H1 (cell line): Measurements from ENCODE around the gene SLC9A3. TPM values are rescaled to one million over a fixed set of nuclear protein-coding genes. Genes with fewer than 3 reads are reported as not detected.

Experiments
- CTCF ChIA-PET: fragments of 300-600 bp; sonication (Branson Sonifier 250); formaldehyde crosslinking; loops from one replicate; lab custom pipeline; 2021; ENCODE audit not compliant: partially characterized antibody; lab: Charles Lee
- POLR2A ChIA-PET: fragments of 300-600 bp; sonication (Branson Sonifier 250); formaldehyde crosslinking; loops from one replicate; lab custom pipeline; 2021; ENCODE audit warnings: inconsistent platforms; ENCODE audit not compliant: partially characterized antibody; lab: Charles Lee
- DNase-seq, 2 experiments: peaks; one replicate each; pipeline versions ENCODE4 v3.0.0 to v3.0.0-alpha.2; 2010 to 2022; ENCODE audit warnings: low spot score in 2 of 2, low read depth in 1 of 2, mixed read lengths in 1 of 2
- FAIRE-seq: peaks from 2 replicates; lab custom pipeline; 2011; peaks lifted over from hg19 to GRCh38; lab: Jason Lieb, UNC
- H2AFZ ChIP-seq: 2 replicates; pipeline ENCODE4 v1.8.1; 2012; ENCODE audit warnings: low read length, inconsistent platforms
- H2AK5ac ChIP-seq: 2 replicates; pipeline ENCODE4 v1.6.1; 2013; ENCODE audit warnings: low read depth, low read length
- H2BK120ac ChIP-seq: replicated peaks from 2 replicates; pipeline ENCODE3; 2013; ENCODE audit warnings: low read depth, low read length, inconsistent platforms
- H2BK12ac ChIP-seq: 2 replicates; pipeline ENCODE4 v1.6.1; 2013; ENCODE audit warnings: low read depth, low read length
- H2BK15ac ChIP-seq: 2 replicates; pipeline ENCODE4 v1.6.1; 2013; ENCODE audit warnings: low read length
- H2BK20ac ChIP-seq: 2 replicates; pipeline ENCODE4 v1.6.1; 2013; ENCODE audit warnings: low read length
- H2BK5ac ChIP-seq: 2 replicates; pipeline ENCODE4 v1.6.1; 2013; ENCODE audit warnings: low read depth, low read length
- H3K14ac ChIP-seq: 2 replicates; pipeline ENCODE4 v1.6.1; 2013; ENCODE audit warnings: inconsistent platforms; ENCODE audit not compliant: insufficient read length
- H3K18ac ChIP-seq: 2 replicates; pipeline ENCODE4 v1.6.1; 2013; ENCODE audit warnings: low read length; ENCODE audit errors: extremely low read depth
- H3K23ac ChIP-seq: 2 replicates; pipeline ENCODE4 v1.6.1; 2013; ENCODE audit warnings: inconsistent platforms; ENCODE audit not compliant: insufficient read length
- H3K23me2 ChIP-seq: 2 replicates; pipeline ENCODE4 v1.6.1; 2013; ENCODE audit warnings: low read depth, low read length
- H3K27ac ChIP-seq: 2 replicates; pipeline ENCODE4 v1.6.1; 2011; ENCODE audit warnings: low read depth, low read length, inconsistent platforms
- H3K27me3 ChIP-seq, 4 experiments: replicated peaks in 1 of 4; 1 replicate in 1 of 4; 2 replicates in 3 of 4; pipeline versions ENCODE4 v1.6.1 to v1.8.1; 2011 to 2013; ENCODE audit warnings: low read length in 3 of 4, mild to moderate bottlenecking in 3 of 4, inconsistent platforms in 2 of 4, mixed read lengths in 2 of 4, moderate library complexity in 1 of 4; ENCODE audit not compliant: control insufficient read depth in 3 of 4, insufficient read depth in 3 of 4; ENCODE audit errors: extremely low read depth in 1 of 4
- H3K36me3 ChIP-seq, 4 experiments: 2 replicates each; pipeline versions ENCODE4 v1.6.1 to v1.8.1; 2011 to 2013; ENCODE audit warnings: mild to moderate bottlenecking in 4 of 4, low read length in 3 of 4, moderate library complexity in 2 of 4, control low read depth in 1 of 4, inconsistent platforms in 1 of 4; ENCODE audit not compliant: insufficient read depth in 4 of 4, control insufficient read depth in 2 of 4
- H3K4ac ChIP-seq: replicated peaks from 2 replicates; pipeline ENCODE3; 2013; ENCODE audit warnings: low read length, low read depth, mixed read lengths, inconsistent platforms; ENCODE audit not compliant: insufficient read length
- H3K4me1 ChIP-seq, 4 experiments: replicated peaks in 1 of 4; 1 replicate in 1 of 4; 2 replicates in 3 of 4; pipeline versions ENCODE4 v1.6.1 to v1.8.1; 2011 to 2013; ENCODE audit warnings: low read length in 3 of 4, inconsistent platforms in 2 of 4, mixed read lengths in 1 of 4; ENCODE audit not compliant: insufficient read depth in 4 of 4, control insufficient read depth in 3 of 4
- H3K4me2 ChIP-seq, 2 experiments: 2 replicates each; pipeline versions ENCODE4 v1.6.1 to v1.8.1; 2011 to 2013; ENCODE audit warnings: low read depth in 2 of 2, low read length in 2 of 2, control low read depth in 1 of 2, inconsistent platforms in 1 of 2, mild to moderate bottlenecking in 1 of 2; ENCODE audit not compliant: insufficient read depth in 1 of 2
- H3K4me3 ChIP-seq, 4 experiments: fragments of 200-600, 300-600 bp in 1 of 4; sonication (generic), shearing (Covaris generic), sonication (Bioruptor Twin) in 1 of 4; 2 replicates each; pipeline versions ENCODE4 v1.5.1 to v1.8.1; 2011 to 2016; ENCODE audit warnings: low read length in 4 of 4, low read depth in 3 of 4, control low read depth in 2 of 4, inconsistent platforms in 2 of 4, mild to moderate bottlenecking in 2 of 4, mixed read lengths in 1 of 4, moderate library complexity in 1 of 4; ENCODE audit not compliant: insufficient read depth in 2 of 4; ENCODE audit errors: extremely low read depth in 1 of 4
- H3K56ac ChIP-seq: replicated peaks from 2 replicates; pipeline ENCODE3; 2013; ENCODE audit warnings: low read depth, mild to moderate bottlenecking, mixed read lengths, low read length, inconsistent platforms; ENCODE audit not compliant: insufficient read length
- H3K79me1 ChIP-seq: 2 replicates; pipeline ENCODE4 v1.6.1; 2013; ENCODE audit warnings: low read depth, low read length, control low read depth
- H3K79me2 ChIP-seq, 2 experiments: 2 replicates each; pipeline versions ENCODE4 v1.6.1 to v1.8.1; 2012 to 2013; ENCODE audit warnings: low read length in 2 of 2, mild to moderate bottlenecking in 2 of 2, inconsistent platforms in 1 of 2; ENCODE audit not compliant: insufficient read depth in 2 of 2, control insufficient read depth in 1 of 2
- H3K9ac ChIP-seq, 4 experiments: replicated peaks in 1 of 4; 1 replicate in 1 of 4; 2 replicates in 3 of 4; pipeline versions ENCODE4 v1.6.1 to v1.8.1; 2011 to 2013; ENCODE audit warnings: low read depth in 3 of 4, low read length in 3 of 4, control low read depth in 2 of 4, mild to moderate bottlenecking in 2 of 4, moderate library complexity in 2 of 4, inconsistent platforms in 1 of 4; ENCODE audit errors: extremely low read depth in 1 of 4
- H3K9me3 ChIP-seq, 2 experiments: 2 replicates each; pipeline versions ENCODE4 v1.6.1 to v1.8.1; 2012 to 2013; ENCODE audit warnings: mild to moderate bottlenecking in 2 of 2, moderate library complexity in 2 of 2, control low read depth in 1 of 2, inconsistent platforms in 1 of 2, low read depth in 1 of 2, low read length in 1 of 2, mixed read lengths in 1 of 2; ENCODE audit not compliant: insufficient read depth in 2 of 2
- H4K20me1 ChIP-seq, 2 experiments: replicated peaks in 1 of 2; 2 replicates each; pipeline versions ENCODE3 to v1.8.1; 2011 to 2013; ENCODE audit warnings: inconsistent platforms in 2 of 2, low read length in 2 of 2, mild to moderate bottlenecking in 1 of 2; ENCODE audit not compliant: insufficient read depth in 2 of 2, control insufficient read depth in 1 of 2
- H4K5ac ChIP-seq: 2 replicates; pipeline ENCODE4 v1.6.1; 2013; ENCODE audit warnings: low read length, low read depth, mixed read lengths, inconsistent platforms; ENCODE audit not compliant: insufficient read length
- H4K8ac ChIP-seq: 2 replicates; pipeline ENCODE4 v1.8.0; 2013; ENCODE audit warnings: mild to moderate bottlenecking, moderate library complexity, low read length, inconsistent platforms; ENCODE audit not compliant: insufficient read depth; ENCODE audit errors: extremely low read depth
- H4K91ac ChIP-seq: replicated peaks from 2 replicates; pipeline ENCODE3; 2013; ENCODE audit warnings: low read length, mixed read lengths, inconsistent platforms; ENCODE audit not compliant: insufficient read length
- BACH1 ChIP-seq: IDR thresholded peaks from 2 replicates; pipeline ENCODE4 v1.6.1; 2012; ENCODE audit warnings: low read length, improper control_type of control experiment
- BCL11A ChIP-seq, 2 experiments: IDR thresholded peaks; one replicate each; pipeline ENCODE4 v1.6.1; 2011; ENCODE audit warnings: low read depth in 2 of 2, low read length in 2 of 2, mild to moderate bottlenecking in 2 of 2
- FOSL1 ChIP-seq: IDR thresholded peaks from 2 replicates; pipeline ENCODE4 v1.6.1; 2011; ENCODE audit warnings: mild to moderate bottlenecking, low read depth, low read length, moderate library complexity; ENCODE audit not compliant: insufficient read depth
- TAF1 ChIP-seq: IDR thresholded peaks from 2 replicates; pipeline ENCODE4 v1.6.1; 2011; ENCODE audit warnings: mild to moderate bottlenecking, low read depth, low read length
- WGBS, 2 experiments: shearing (Covaris generic) in 1 of 2; methylation state at CpG; one replicate each; pipeline versions ENCODE4 v1.1.6 to v1.1.7; 2013 to 2015; ENCODE audit warnings: low lambda C conversion rate in 2 of 2, mixed read lengths in 2 of 2, inconsistent platforms in 1 of 2, low coverage in 1 of 2, missing lambda C conversion rate in 1 of 2; ENCODE audit not compliant: insufficient replicate concordance in 2 of 2, insufficient coverage in 1 of 2, insufficient read length in 1 of 2; ENCODE audit errors: extremely low coverage in 1 of 2, missing lambda C conversion rate in 1 of 2; 5-methylcytosine and 5-hydroxymethylcytosine counted together
- polyA plus RNA-seq, 7 experiments: library from polyadenylated mRNA; depleted of rRNA in 3 of 7; stranded (reverse) in 5 of 7; unstranded in 2 of 7; fragments of >200 nt in 5 of 7; fragments of 200-250 nt in 2 of 7; gene quantifications; 1 replicate in 5 of 7; 2 replicates in 1 of 7; 4 replicates in 1 of 7; pipeline versions ENCODE4 v1.2.1 to v1.2.3, GENCODE V29; 2011 to 2013; ENCODE audit warnings: missing spikeins in 2 of 7, mixed read lengths in 2 of 7
- total RNA-seq: library from RNA; stranded (reverse); fragmentation: NEBNext Ultra II Directional; extraction: Animal tissue kit (Norgen Biotek cat#: 25700); gene quantifications from 2 replicates; pipeline ENCODE4 v1.2.1, GENCODE V29; 2021

SLC9A3 gene
- total and polyA plus RNA-seq, 2 of the 8 experiments (the other 6 are each of a cell fraction or from before 2014, with no cell fraction given) = 0.95 to 1.0 TPM

DNA sequence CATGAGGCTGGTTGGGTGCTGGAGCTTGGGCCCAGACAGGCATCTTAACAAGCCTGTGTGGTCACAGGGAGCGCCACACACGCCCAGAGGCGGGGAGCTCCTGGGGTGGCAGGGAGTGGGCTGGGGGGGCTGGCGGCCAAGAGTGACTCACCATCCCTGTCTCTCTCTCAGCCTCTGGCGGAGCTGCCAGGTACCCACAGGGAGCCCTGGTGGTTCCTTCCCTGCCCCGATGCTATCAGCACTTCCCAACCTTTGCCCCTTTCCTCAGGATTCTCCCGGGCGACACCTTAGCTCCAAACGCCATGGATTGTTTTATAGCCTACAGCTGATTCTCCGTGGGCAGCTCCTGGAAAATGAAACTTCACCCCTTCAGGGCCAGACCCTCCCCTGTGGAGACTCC lies 5.5 kb downstream of the SLC9A3 start:
- Histone ChIP-seq H3K27me3 (peaks cover 11 to 27% (median 22%) of the 10 kb centered on the region in 4 experiments), H2BK20ac (no peak overlapping the region), H3K14ac (no peak overlapping the region), H3K9ac (no peak overlapping the region), H3K23me2 (peaks cover 12% of the 10 kb centered on the region; the same call in 1 of the 2 replicates), H3K4me1 (peaks cover 0 to 20% (median 8%) of the 10 kb centered on the region in 4 experiments; a peak in 6 of 7 replicates), H3K9me3 (no peaks in the 10 kb centered on the region), H2BK12ac (no peak overlapping the region), H4K5ac (no peak overlapping the region), H4K91ac (no peak overlapping the region), H3K36me3 (no peaks in the 10 kb centered on the region), H3K56ac (no peak overlapping the region), H4K20me1 (peaks cover 2 to 12% of the 10 kb centered on the region in 2 experiments), H3K4me3 (no peak overlapping the region), H3K79me2 (no peaks in the 10 kb centered on the region), H3K79me1 (no peaks in the 10 kb centered on the region), H2AK5ac (no peak overlapping the region), H3K4me2 (no peak overlapping the region), H2BK15ac (no peak overlapping the region), H3K23ac (no peak overlapping the region), H2BK120ac (no peak overlapping the region), H3K18ac (no peak overlapping the region), H2AFZ (no peak overlapping the region), H2BK5ac (no peak overlapping the region), H3K27ac (no peak overlapping the region), H3K4ac (no peak overlapping the region), H4K8ac (no peak overlapping the region)
- DNase-seq (no peak), FAIRE-seq (no peak)
- ChIA-PET POLR2A (no interaction called here), CTCF (interaction anchor here (0.6 kb wide), 1 partner anchor 208 kb away, joined by 3 read pairs; no protein-coding TSS in a partner anchor)
- WGBS, 2 experiments = 79% methylated on average over 9 of the region's 10 CpGs; no CpG with 5 or more reads in 1 of the 2 experiments
- TF ChIP-seq BCL11A (IDR thresholded peaks at IDR 0.05; ENCODE audit: low read depth in 2 of 2, low read length in 2 of 2) = no peak
- no peak for TF ChIP-seq FOSL1
- no peak for TF ChIP-seq TAF1
- TF ChIP-seq BACH1 = no peak
